GM06990 (cell line): ENCODE measurements around the gene SLC22A4.

Source experiments
- DNase-seq: peaks from one replicate; pipeline ENCODE4 v3.0.0-alpha.2; 2011; ENCODE audit not compliant: insufficient read length; ENCODE audit errors: extremely low read depth
- H3K27me3 ChIP-seq: replicated peaks from 2 replicates; pipeline ENCODE4 v1.6.0; 2011; ENCODE audit warnings: low read length; ENCODE audit not compliant: control insufficient read depth, insufficient read depth
- H3K36me3 ChIP-seq: 2 replicates; pipeline ENCODE4 v1.5.1; 2011; ENCODE audit warnings: low read length; ENCODE audit not compliant: control insufficient read depth, insufficient read depth
- H3K4me3 ChIP-seq: replicated peaks from 2 replicates; pipeline ENCODE4 v1.5.1; 2011; ENCODE audit warnings: low read depth, mild to moderate bottlenecking, control low read depth, low read length
- CTCF ChIP-seq: IDR thresholded peaks from 2 replicates; pipeline ENCODE4 v1.5.1; 2011; ENCODE audit warnings: low read length, control low read depth, mild to moderate bottlenecking, inconsistent platforms; ENCODE audit not compliant: insufficient read depth, poor library complexity, severe bottlenecking

SLC22A4 gene

DNA sequence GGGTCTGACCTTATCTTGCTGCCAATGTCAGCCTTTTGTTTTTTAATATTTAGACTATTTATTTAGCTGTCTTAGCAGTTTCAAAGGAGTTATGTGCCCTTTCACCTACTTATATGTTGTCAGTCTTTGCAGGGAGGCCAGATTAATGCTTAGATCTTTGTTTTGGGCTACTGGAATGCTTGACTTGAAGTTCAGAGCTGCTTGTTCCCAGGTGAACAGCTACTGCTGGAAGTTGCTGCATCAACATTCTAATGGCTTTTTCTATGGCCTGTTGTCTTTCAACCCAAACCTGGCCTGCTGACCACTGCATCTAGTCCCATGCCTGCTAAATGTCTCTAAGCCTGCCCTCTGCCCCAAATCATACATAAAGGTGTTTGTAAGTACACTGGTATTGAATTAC is 78.3 kb downstream of the SLC22A4 start:
- DNase-seq: no peak
- Histone ChIP-seq H3K36me3 (no peaks in the 10 kb centered on the region), H3K27me3 (no peaks in the 10 kb centered on the region), H3K4me3 (no peak overlapping the region)
- no peak for TF ChIP-seq CTCF

DNA sequence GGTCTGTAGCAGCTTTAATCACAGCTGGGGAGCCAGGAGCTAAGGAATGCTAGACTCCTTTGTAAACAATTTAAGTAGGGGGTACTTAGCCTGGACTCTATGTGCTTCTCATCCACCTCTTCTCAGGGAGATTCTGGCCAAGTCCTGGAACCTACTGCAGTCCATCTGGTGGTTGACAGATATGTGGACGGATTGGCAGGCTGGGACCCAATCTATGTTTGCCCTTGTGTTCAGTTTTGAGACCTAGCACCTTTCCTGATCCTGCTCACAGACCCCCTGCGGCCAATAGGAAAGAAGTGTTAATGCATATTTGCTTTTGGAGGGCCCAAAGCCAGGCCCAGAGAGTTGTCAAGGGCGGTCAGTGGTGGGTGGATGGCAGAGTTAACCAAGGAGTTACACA is 81.8 kb downstream of the SLC22A4 start:
- H3K36me3 ChIP-seq: no peaks in the 10 kb centered on the region
- H3K4me3 ChIP-seq: no peak overlapping the region
- H3K27me3 ChIP-seq: no peaks in the 10 kb centered on the region
- TF ChIP-seq CTCF: no peak
- no peak for DNase-seq

GRCh38 chr5:132376694-132377641 is 82.8 kb downstream of the SLC22A4 start:
- no peaks in the 10 kb centered on the region for H3K27me3 ChIP-seq
- H3K36me3 ChIP-seq: no peaks in the 10 kb centered on the region
- DNase-seq: no peak
- H3K4me3 ChIP-seq: no peak overlapping the region
- no peak for TF ChIP-seq CTCF

- H3K36me3 ChIP-seq: no peaks in the 10 kb centered on the region
- TF ChIP-seq CTCF: no peak
- no peak for DNase-seq
- no peak overlapping the region for H3K4me3 ChIP-seq
- H3K27me3 ChIP-seq: no peaks in the 10 kb centered on the region
These were observed 83.5 kb downstream of the SLC22A4 start for GRCh38 chr5:132377738-132378137.

GRCh38 chr5:132378580-132378979 is 84.4 kb downstream of the SLC22A4 start:
- Histone ChIP-seq H3K27me3 (no peaks in the 10 kb centered on the region), H3K4me3 (no peak overlapping the region), H3K36me3 (no peaks in the 10 kb centered on the region)
- no peak for TF ChIP-seq CTCF
- no peak for DNase-seq

GRCh38 chr5:132380047-132380446 is 85.9 kb downstream of the SLC22A4 start:
- no peak for TF ChIP-seq CTCF
- no peak overlapping the region for H3K4me3 ChIP-seq
- H3K27me3 ChIP-seq: no peaks in the 10 kb centered on the region
- no peaks in the 10 kb centered on the region for H3K36me3 ChIP-seq
- DNase-seq: no peak
